Glomerular visceral epithelial cell (primary cell): ENCODE data around the gene LINGO3.
"Not testable (repeated sequence)": the region's sequence is repeated elsewhere in the genome, so short reads cannot be mapped to it uniquely, and the experiment has no call there.

Source experiments
- DNase-seq: peaks from one replicate; pipeline ENCODE4 v3.0.0-alpha.2; 2016; ENCODE audit errors: extremely low spot score

LINGO3 gene

GRCh38 chr19:2308114-2308556 is at the start of gene LINGO3:
Gene LINGO3, minus strand, starts transcription at chr19:2308154. Its CDS starts 16,378 bp downstream, at chr19:2291776.
- no peak for DNase-seq

GRCh38 chr19:2356036-2356646 is 48.2 kb upstream of the LINGO3 start:
- DNase-seq: no peak

- peak; percentile 37 for DNase-seq
Measured at GRCh38 chr19:2355168-2356035, 47.4 kb upstream of the LINGO3 start.

- no peak for DNase-seq
Measured at GRCh38 chr19:2354670-2355069, 46.7 kb upstream of the LINGO3 start.

GRCh38 chr19:2353887-2354592 is 46.1 kb upstream of the LINGO3 start:
- DNase-seq: no peak

- DNase-seq: no peak
Measured at GRCh38 chr19:2353159-2353886, 45.4 kb upstream of the LINGO3 start.

GRCh38 chr19:2352121-2352520 is 44.2 kb upstream of the LINGO3 start:
- DNase-seq: no peak

GRCh38 chr19:2351591-2351990 is 43.6 kb upstream of the LINGO3 start:
- DNase-seq: no peak

- DNase-seq: no peak
Measured at GRCh38 chr19:2350656-2351055, 42.7 kb upstream of the LINGO3 start.

GRCh38 chr19:2349818-2350217 is 41.9 kb upstream of the LINGO3 start:
- DNase-seq: not testable (repeated sequence)

- DNase-seq: no peak
Measured at GRCh38 chr19:2345794-2346663, 38.1 kb upstream of the LINGO3 start.

- no peak for DNase-seq
Measured at GRCh38 chr19:2345076-2345475, 37.1 kb upstream of the LINGO3 start.

GRCh38 chr19:2344381-2344870 is 36.5 kb upstream of the LINGO3 start:
- no peak for DNase-seq

- DNase-seq: no peak
Measured at GRCh38 chr19:2343289-2343982, 35.5 kb upstream of the LINGO3 start.

- DNase-seq: no peak
Measured at GRCh38 chr19:2342656-2343288, 34.8 kb upstream of the LINGO3 start.

- no peak for DNase-seq
Measured at GRCh38 chr19:2341982-2342381, 34.0 kb upstream of the LINGO3 start.

GRCh38 chr19:2341244-2341751 is 33.3 kb upstream of the LINGO3 start:
- DNase-seq: no peak

- DNase-seq: no peak
Measured at GRCh38 chr19:2340496-2341243, 32.7 kb upstream of the LINGO3 start.
